HCT116 (cell line): Measurements from ENCODE around the gene EMILIN1.

ENCODE experiments used
- CEBPB ChIP-seq: IDR thresholded peaks from 2 replicates; pipeline ENCODE4 v1.6.1; 2012; ENCODE audit warnings: low read depth
- CTCF ChIP-seq, 3 experiments: fragments of 200-600 bp in 1 of 3; sonication (generic) in 1 of 3; IDR thresholded peaks in 2 of 3; conservative IDR thresholded peaks in 1 of 3; 2 replicates each; pipeline ENCODE4 v1.5.1; 2012 to 2017; ENCODE audit warnings: low read depth in 2 of 3, low read length in 2 of 3, antibody characterized with exemption in 1 of 3, borderline replicate concordance in 1 of 3, control low read depth in 1 of 3, mild to moderate bottlenecking in 1 of 3, mixed read lengths in 1 of 3, mixed run types in 1 of 3, moderate library complexity in 1 of 3; ENCODE audit not compliant: insufficient read depth in 1 of 3
- EZH2 ChIP-seq: fragments of 200-600 bp; sonication (generic); IDR thresholded peaks from 2 replicates; pipeline ENCODE4 v1.6.1; 2017; ENCODE audit warnings: antibody characterized with exemption, mixed run types
- FOSL1 ChIP-seq: IDR thresholded peaks from 2 replicates; pipeline ENCODE4 v1.6.1; 2012; ENCODE audit warnings: low read depth
- JUND ChIP-seq: IDR thresholded peaks from 2 replicates; pipeline ENCODE4 v1.6.1; 2012
- POLR2A ChIP-seq: IDR thresholded peaks from 2 replicates; pipeline ENCODE4 v1.7.0; 2011; ENCODE audit warnings: borderline replicate concordance; ENCODE audit not compliant: insufficient read depth, insufficient read length; ENCODE audit errors: extremely low read depth
- POLR2AphosphoS5 ChIP-seq: IDR thresholded peaks from 2 replicates; pipeline ENCODE4 v1.6.1; 2011; ENCODE audit warnings: mild to moderate bottlenecking, low read depth, low read length, moderate library complexity
- SIN3A ChIP-seq: IDR thresholded peaks from 2 replicates; pipeline ENCODE4 v1.6.1; 2012; ENCODE audit warnings: low read depth
- SP1 ChIP-seq: IDR thresholded peaks from 2 replicates; pipeline ENCODE4 v1.6.1; 2012; ENCODE audit warnings: low read depth
- SRF ChIP-seq: IDR thresholded peaks from 2 replicates; pipeline ENCODE4 v1.6.1; 2012; ENCODE audit warnings: low read depth
- YY1 ChIP-seq: IDR thresholded peaks from 2 replicates; pipeline ENCODE4 v1.6.1; 2011; ENCODE audit warnings: low read length, low read depth, moderate library complexity, mild to moderate bottlenecking; ENCODE audit not compliant: insufficient replicate concordance; ENCODE audit errors: extremely low read depth
- ZBTB33 ChIP-seq: IDR thresholded peaks from 2 replicates; pipeline ENCODE4 v1.6.1; 2011; ENCODE audit warnings: mild to moderate bottlenecking, low read length, moderate library complexity; ENCODE audit not compliant: insufficient replicate concordance; ENCODE audit errors: extremely low read depth
- ZNF274 ChIP-seq: fragments of 200-500 bp; sonication (Bioruptor generic); IDR thresholded peaks from 2 replicates; pipeline ENCODE4 v1.6.1; 2014; ENCODE audit warnings: mild to moderate bottlenecking, low read depth, low read length, inconsistent platforms

- no peak for TF ChIP-seq CTCF (IDR thresholded peaks at IDR 0.05 in 2 of 3, conservative IDR thresholded peaks at IDR 0.05 in 1 of 3; ENCODE audit: borderline replicate concordance in 1 of 3, insufficient read depth in 1 of 3, low read depth in 2 of 3, low read length in 2 of 3)
- no peak for TF ChIP-seq POLR2A
- TF ChIP-seq YY1: no peak
- no peak for TF ChIP-seq SRF
- TF ChIP-seq POLR2AphosphoS5: no peak
- no peak for TF ChIP-seq JUND
- TF ChIP-seq ZBTB33: no peak
- TF ChIP-seq SIN3A: no peak
- TF ChIP-seq ZNF274: no peak
- no peak for TF ChIP-seq EZH2
- no peak for TF ChIP-seq FOSL1
- no peak for TF ChIP-seq SP1
- TF ChIP-seq CEBPB: no peak
Observed at GRCh38 chr2:27074738-27075565, 3.5 kb upstream of the EMILIN1 start.
